RWPE1 (cell line): ENCODE measurements around the gene CNBD2.
"Not testable (repeated sequence)": the region's sequence is repeated elsewhere in the genome, so short reads cannot be mapped to it uniquely, and the experiment has no call there.

Experiments
- CTCF ChIA-PET: fragments of 350-600 bp; sonication (Branson Sonifier 250); formaldehyde crosslinking; extraction: SDS; loops from one replicate; lab custom pipeline; 2021; lab: Yijun Ruan, JAX
- POLR2A ChIA-PET: fragments of 400-600 bp; formaldehyde crosslinking; extraction: SDS; loops from one replicate; lab custom pipeline; 2020; ENCODE audit warnings: antibody characterized with exemption; ENCODE audit not compliant: low non-redundant PET; lab: Yijun Ruan, JAX
- DNase-seq: peaks from one replicate; pipeline ENCODE4 v3.0.0; 2012; ENCODE audit warnings: low spot score
- H3K27ac ChIP-seq: fragments of 450-650 bp; 2 replicates; pipeline ENCODE4 v1.5.1; 2017
- CTCF ChIP-seq: fragments of 450-650 bp; conservative IDR thresholded peaks from 2 replicates; pipeline ENCODE4 v1.5.1; 2017; ENCODE audit warnings: low read depth, mild to moderate bottlenecking

Gene CNBD2

GRCh38 chr20:36040571-36040970 lies 72.2 kb downstream of the CNBD2 start:
- ChIA-PET CTCF (interaction anchor here (1.3 kb wide), 1 partner anchor 45 kb away, joined by 3 read pairs; no protein-coding TSS in a partner anchor), POLR2A (no interaction called here)
- no peak for TF ChIP-seq CTCF
- DNase-seq, result no peak
- no peak overlapping the region for H3K27ac ChIP-seq

- POLR2A ChIA-PET, result no interaction called here
- TF ChIP-seq CTCF, result no peak
- DNase-seq, result no peak
- CTCF ChIA-PET, result interaction anchor here (0.6 to 1.3 kb wide), 5 partner anchors 21 to 51 kb away, joined by 3 to 5 read pairs (median 4); no protein-coding TSS in a partner anchor
- peak overlapping the region; percentile 22; the same call in 1 of the 2 replicates for H3K27ac ChIP-seq
These were observed 75.1 kb downstream of the CNBD2 start for GRCh38 chr20:36043441-36043840.

- DNase-seq, result no peak
- ChIA-PET CTCF (interaction anchor here (0.6 to 1.3 kb wide), 5 partner anchors 15 to 52 kb away, joined by 3 to 5 read pairs (median 4); no protein-coding TSS in a partner anchor), POLR2A (interaction anchor here (0.6 kb wide), 1 partner anchor 11 kb away, joined by 5 read pairs; no protein-coding TSS in a partner anchor)
These were observed 75.6 kb downstream of the CNBD2 start for GRCh38 chr20:36043892-36044515.

GRCh38 chr20:36045373-36045714 lies 77.0 kb downstream of the CNBD2 start:
- peak overlapping the region; percentile 19 for H3K27ac ChIP-seq
- no peak for DNase-seq
- TF ChIP-seq CTCF, result no peak
- ChIA-PET CTCF (no interaction called here), POLR2A (interaction anchor here (0.6 kb wide), 1 partner anchor 70 kb away, joined by 4 read pairs; no protein-coding TSS in a partner anchor)

More at GRCh38 chr20:36043892-36044515, 75.6 kb downstream of the CNBD2 start:
- peak overlapping the region; percentile 22 for H3K27ac ChIP-seq
- no peak for TF ChIP-seq CTCF

- CTCF ChIA-PET, result interaction anchor here (1.2 kb wide), 1 partner anchor 92 kb away, joined by 6 read pairs; no protein-coding TSS in a partner anchor
These were observed 77.8 kb downstream of the CNBD2 start for GRCh38 chr20:36046073-36046798.

GRCh38 chr20:36049408-36049807 lies 81.0 kb downstream of the CNBD2 start:
- CTCF ChIA-PET, result interaction anchor here (0.7 kb wide), 1 partner anchor 89 kb away, joined by 3 read pairs; no protein-coding TSS in a partner anchor
- POLR2A ChIA-PET, result interaction anchor here (1.3 kb wide), 1 partner anchor 36 kb away, joined by 11 read pairs; no protein-coding TSS in a partner anchor
- not testable (repeated sequence) for H3K27ac ChIP-seq, DNase-seq

More at GRCh38 chr20:36046073-36046798, 77.8 kb downstream of the CNBD2 start:
- POLR2A ChIA-PET, DNase-seq, H3K27ac ChIP-seq: not testable (repeated sequence)
